GM12891 (cell line): ENCODE data around the gene PRMT9.

Source experiments
- DNase-seq: peaks from one replicate; pipeline ENCODE4 v3.0.0; 2011; ENCODE audit warnings: low spot score; ENCODE audit not compliant: insufficient read length
- FAIRE-seq: peaks from 2 replicates; lab custom pipeline; 2011; peaks lifted over from hg19 to GRCh38; lab: Jason Lieb, UNC
- PAX5 ChIP-seq: IDR thresholded peaks from 2 replicates; pipeline ENCODE4 v1.6.1; 2011; ENCODE audit warnings: low read length, moderate library complexity, mild to moderate bottlenecking; ENCODE audit not compliant: insufficient read depth, severe bottlenecking
- POLR2A ChIP-seq: IDR thresholded peaks from 2 replicates; pipeline ENCODE4 v1.6.1; 2011; ENCODE audit warnings: low read depth, low read length, control low read depth
- POLR2AphosphoS5 ChIP-seq: IDR thresholded peaks from 2 replicates; pipeline ENCODE4 v1.6.1; 2011; ENCODE audit warnings: low read depth, low read length, control low read depth
- POU2F2 ChIP-seq: IDR thresholded peaks from 2 replicates; pipeline ENCODE4 v1.6.1; 2011; ENCODE audit warnings: low read depth, mild to moderate bottlenecking, control low read depth, low read length, moderate library complexity
- SPI1 ChIP-seq: IDR thresholded peaks from 2 replicates; pipeline ENCODE4 v1.6.1; 2011; ENCODE audit warnings: low read depth, low read length, control low read depth
- TAF1 ChIP-seq: IDR thresholded peaks from 2 replicates; pipeline ENCODE4 v1.6.1; 2011; ENCODE audit warnings: low read depth, low read length, control low read depth

PRMT9 gene

DNA sequence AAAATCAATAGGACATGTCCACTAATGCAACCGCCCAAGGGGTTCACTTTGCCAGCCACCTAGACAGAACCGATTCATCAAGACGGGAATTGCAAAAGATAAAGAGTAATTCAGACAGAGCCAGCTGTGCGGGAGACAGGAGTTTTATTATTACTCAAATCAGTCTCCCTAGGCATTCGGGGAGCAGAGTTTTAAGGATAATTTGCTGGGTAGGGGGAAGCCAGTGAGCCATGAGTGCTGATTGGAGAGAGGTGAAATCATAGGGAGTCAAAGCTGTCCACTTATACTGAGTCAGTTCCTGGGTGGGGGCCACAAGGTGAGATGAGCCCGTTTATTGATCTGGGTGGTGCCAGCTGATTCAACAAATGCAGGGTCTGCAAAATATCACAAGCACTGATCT, 58.2 kb downstream of the PRMT9 start:
- DNase-seq: no peak
- FAIRE-seq: no peak
- no peak for TF ChIP-seq TAF1
- TF ChIP-seq POU2F2: no peak
- no peak for TF ChIP-seq POLR2A
- TF ChIP-seq PAX5: no peak
- TF ChIP-seq SPI1: no peak
- TF ChIP-seq POLR2AphosphoS5: no peak

DNA sequence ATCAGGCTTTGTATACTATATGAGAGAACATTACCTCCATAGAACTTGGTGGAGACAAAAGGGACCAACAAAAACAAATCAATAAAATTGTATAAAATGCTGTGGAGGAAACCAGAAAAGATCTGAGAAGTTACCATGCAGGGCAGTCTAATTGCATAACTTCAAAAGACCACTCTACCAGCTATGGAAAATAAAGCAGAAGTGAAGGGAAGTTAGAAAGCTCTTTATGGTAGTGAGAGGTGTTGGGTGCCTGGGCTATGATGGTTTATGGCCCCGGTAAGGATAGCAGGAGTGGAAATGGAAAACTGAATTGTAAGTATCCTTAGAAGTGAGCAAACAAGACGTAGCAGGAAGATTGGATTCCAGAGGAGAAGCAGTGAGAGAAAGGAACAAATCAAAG, 63.6 kb downstream of the PRMT9 start:
- no peak for TF ChIP-seq POU2F2
- TF ChIP-seq POLR2A: no peak
- no peak for TF ChIP-seq TAF1
- peak; percentile 32; the same call in 1 of the 2 replicates for TF ChIP-seq SPI1
- FAIRE-seq (peak; percentile 16), DNase-seq (no peak)

DNA sequence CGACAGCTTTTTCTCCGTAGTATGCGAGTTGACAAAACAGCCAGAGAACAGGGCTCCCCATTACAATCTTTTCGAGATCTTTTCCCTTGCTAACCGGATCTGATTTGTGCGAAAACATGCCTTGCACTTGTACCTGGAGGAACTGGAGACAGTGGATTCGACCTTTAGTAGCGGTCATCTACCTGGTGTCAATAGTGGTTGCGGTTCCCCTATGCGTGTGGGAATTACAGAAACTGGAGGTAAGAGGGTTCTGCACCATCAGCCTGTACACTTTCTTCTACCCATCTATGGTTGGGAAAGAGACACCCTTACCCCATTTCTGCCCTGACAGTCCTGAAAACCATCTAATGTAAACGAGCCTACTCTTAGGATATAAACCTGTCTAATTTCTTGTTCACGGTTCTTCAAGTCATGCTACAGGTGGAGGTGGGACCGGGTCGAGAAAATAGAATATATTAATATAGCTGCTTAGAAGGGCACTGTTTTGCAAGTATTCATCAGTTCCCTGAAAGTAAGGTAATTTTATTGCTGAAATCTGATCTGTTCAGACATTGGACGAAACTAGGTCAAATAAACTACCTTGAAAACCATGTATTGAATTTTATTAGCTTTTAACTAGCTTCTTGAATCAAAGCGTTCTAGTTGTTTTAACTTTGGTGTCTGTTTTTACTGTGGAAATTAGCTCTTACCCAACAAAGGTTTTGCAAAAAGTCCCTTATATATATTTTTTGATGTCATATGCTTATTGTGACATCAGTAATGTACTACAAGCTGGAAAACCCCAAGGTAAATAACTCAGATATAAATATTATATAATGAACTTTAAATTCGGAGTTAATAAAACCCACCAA, 65.9 kb downstream of the PRMT9 start:
- TF ChIP-seq SPI1 (peak; percentile 36), TAF1 (no peak)
- FAIRE-seq (no peak), DNase-seq (no peak)

DNA sequence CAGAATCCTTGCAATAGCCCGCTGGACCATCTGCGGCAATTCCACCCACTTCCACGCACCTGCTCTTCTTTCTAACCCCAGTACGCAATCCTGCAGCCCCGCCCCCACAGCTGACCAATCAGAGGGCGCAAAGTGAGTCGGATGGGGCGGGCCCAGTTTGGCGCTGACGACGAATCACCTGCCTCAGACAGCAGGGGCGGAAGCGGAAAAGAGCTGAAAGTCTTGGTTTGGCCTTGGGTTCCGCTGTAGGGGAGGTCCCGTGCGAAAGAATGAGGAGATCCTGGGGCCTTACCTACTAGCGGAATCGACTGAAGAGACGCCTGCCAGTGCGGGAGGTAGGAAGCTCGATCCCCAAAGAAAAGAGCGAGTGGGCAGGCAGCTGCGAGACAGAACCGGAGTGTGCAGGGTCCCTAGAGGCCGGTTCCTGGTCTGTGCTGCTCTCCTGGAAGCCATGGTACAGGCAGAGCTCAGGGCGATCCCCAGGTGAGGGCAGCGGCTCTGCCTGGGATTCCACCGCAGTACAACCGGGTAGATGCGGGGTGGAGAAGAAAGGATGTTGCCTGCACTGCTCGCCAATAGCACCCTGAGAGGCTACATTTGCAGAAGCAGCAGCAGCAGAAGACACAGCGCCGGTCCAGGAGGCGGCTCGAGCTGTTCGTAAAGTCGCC, 66.7 kb downstream of the PRMT9 start, which contains the start of gene TMEM184C:
TMEM184C (plus strand) TSS at position 225 of the 668 bp plus-strand sequence. CDS start 560 bp downstream, outside the sequence.
- DNase-seq: peak; percentile 65
- peak; percentile 99 for FAIRE-seq
- TF ChIP-seq POU2F2: 0 out of 2 replicates have a peak, but pooled peaks have one; percentile 38
- TF ChIP-seq POLR2AphosphoS5: peak; percentile 84
- no peak for TF ChIP-seq PAX5
- TF ChIP-seq POLR2A: peak; percentile 84
- peak; percentile 54; the same call in 1 of the 2 replicates for TF ChIP-seq SPI1

DNA sequence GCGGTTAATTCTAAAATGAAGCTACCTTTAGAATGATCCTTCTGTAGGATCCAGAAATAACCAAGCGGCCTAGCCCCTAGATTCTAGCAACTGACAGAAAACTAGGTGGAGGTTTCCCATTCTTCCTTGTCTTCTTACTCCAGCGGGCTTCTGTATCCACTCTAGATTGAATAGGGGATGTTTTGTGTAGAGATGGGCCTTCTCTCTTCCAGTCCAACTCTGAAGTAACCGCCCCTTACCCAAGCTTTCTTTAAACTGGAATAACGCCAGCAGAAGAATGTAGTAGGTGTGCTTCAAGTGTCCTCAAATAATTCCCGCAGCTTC, 67.2 kb downstream of the PRMT9 start:
- DNase-seq: no peak
- no peak for FAIRE-seq
- TF ChIP-seq POLR2AphosphoS5 (no peak), PAX5 (no peak), SPI1 (no peak), TAF1 (no peak), POLR2A (no peak), POU2F2 (no peak)

DNA sequence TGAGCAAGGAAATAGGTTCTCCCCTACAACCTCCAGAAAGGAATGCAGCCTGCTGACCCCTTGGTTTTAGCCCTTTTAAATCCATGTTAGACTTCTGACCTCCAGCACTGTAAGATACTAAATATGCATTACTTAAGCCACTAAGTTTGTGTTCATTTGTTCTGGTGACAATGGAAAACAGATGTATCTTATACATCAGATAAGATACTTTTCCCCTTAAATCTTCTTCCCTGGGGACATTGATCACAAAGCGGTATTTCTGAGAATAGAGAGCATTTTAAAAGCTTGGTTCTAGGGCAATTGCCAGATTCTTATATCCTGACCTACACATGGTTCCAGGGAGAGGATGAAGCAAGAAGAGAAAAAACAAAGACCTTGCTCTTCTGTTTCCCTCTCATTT, 73.3 kb downstream of the PRMT9 start:
- DNase-seq (no peak), FAIRE-seq (no peak)
- TF ChIP-seq POLR2A (no peak), POU2F2 (no peak), PAX5 (no peak), SPI1 (no peak), TAF1 (no peak), POLR2AphosphoS5 (no peak)

DNA sequence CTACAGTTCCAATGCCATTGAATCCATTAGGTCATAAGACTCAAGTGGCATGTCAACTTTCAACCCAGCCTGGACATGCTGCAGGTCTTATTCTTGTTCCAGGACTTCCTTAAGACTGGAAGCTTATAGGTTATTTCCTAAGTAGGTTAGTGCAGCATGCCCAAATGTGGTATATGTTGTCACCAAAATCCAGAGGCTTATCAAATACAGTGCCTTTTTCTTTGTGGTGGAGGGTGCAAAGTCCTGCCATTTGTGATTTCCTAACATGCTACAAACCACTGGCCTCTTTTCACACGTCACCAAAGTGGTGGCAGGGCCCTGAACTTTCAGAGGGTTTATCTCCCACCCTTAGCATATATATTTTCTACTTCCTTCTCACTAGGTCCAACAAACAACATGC, 76.5 kb downstream of the PRMT9 start:
- no peak for DNase-seq
- TF ChIP-seq TAF1: no peak
- TF ChIP-seq POU2F2: no peak
- TF ChIP-seq POLR2AphosphoS5: no peak
- no peak for TF ChIP-seq SPI1
- TF ChIP-seq PAX5: no peak
- TF ChIP-seq POLR2A: no peak
- no peak for FAIRE-seq

DNA sequence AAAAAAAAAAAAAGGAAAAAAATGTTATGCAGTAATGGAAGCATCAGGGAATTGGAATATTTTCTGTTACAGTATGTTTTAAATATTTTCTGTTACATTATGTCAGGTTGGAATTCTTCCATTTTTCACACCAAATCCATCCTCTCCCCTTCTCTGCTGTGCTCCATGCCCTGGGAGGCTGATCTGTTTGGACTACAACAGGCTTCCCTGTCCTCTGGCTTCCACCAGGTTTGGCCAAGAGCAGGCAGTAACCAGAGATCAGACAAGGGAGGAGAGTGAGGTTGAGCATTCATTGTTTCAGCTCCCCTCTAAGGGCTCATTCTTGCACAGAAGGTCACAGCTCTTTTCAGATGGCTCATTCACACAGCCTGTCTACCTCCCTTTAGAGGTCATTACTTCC, 78.5 kb downstream of the PRMT9 start:
- FAIRE-seq: no peak
- TF ChIP-seq POLR2AphosphoS5: no peak
- TF ChIP-seq POLR2A: no peak
- TF ChIP-seq POU2F2: no peak
- TF ChIP-seq SPI1: no peak
- no peak for TF ChIP-seq TAF1
- no peak for TF ChIP-seq PAX5
- DNase-seq: no peak

DNA sequence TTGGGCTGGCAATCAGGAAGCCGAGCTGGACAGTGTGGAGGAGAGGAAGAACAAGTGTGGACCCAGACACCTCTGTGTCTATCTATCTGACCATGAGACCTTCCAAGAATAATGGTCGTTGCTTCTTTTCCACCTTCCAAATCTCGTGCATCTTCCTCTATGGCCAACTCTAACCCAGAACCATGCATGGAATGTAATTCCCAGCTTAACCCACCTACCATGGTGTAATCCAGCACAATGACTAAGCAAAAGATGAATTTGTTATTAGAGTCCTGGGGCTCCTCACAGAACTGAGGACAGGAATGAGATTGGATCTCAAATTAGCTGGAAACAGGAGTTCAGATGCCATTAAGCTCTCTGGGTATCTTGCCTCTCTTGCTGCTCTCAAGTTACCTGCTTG, 84.2 kb downstream of the PRMT9 start:
- TF ChIP-seq PAX5: no peak
- no peak for TF ChIP-seq POLR2A
- TF ChIP-seq POU2F2: no peak
- no peak for TF ChIP-seq TAF1
- no peak for TF ChIP-seq SPI1
- no peak for TF ChIP-seq POLR2AphosphoS5
- DNase-seq (no peak), FAIRE-seq (no peak)

DNA sequence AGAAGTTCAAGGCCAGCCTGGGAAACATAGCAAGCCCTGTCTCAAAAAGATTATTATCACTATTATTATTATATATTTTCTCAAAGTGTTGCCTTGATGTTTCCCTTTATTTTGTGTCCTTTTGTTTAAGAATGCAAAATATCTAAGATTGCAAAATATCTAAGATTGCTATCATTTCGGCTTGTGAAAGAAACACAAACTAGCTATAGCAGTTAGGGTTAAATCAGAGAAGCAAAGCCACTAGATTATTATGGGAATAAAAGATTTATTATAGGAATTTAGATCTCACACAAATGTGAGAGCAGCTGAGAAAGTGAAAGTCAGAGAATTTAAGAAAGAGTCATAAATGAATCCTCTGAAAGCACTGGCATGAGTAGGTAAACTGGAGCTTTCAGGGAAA, 84.8 kb downstream of the PRMT9 start:
- TF ChIP-seq POLR2A (no peak), TAF1 (no peak), POU2F2 (no peak), SPI1 (no peak), PAX5 (no peak), POLR2AphosphoS5 (no peak)
- DNase-seq: no peak
- FAIRE-seq: no peak

DNA sequence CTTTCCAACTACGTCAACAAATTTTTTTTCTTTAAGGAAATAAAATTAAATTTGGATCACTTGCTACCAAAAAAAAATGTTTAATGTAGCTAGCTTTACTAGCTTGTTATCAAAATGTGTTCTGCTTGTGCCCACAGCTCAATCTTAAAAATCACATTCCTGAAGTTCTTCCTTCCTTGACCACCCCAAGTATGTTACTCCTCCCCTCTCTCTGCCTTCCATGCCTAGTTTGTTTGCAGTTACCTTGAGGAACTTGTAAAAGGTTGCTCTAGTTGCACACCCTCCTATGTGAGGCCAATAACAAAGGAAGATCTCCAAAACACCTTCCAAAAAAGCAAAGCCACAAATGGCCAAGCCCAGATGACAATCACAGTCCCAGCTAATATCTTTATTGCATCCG, 86.4 kb downstream of the PRMT9 start:
- no peak for FAIRE-seq
- TF ChIP-seq TAF1: no peak
- no peak for TF ChIP-seq POLR2AphosphoS5
- no peak for TF ChIP-seq POU2F2
- TF ChIP-seq SPI1: no peak
- TF ChIP-seq PAX5: no peak
- TF ChIP-seq POLR2A: no peak
- DNase-seq: no peak
